ENCODE data around the gene EXOC4. TPM values are rescaled to one million over a fixed set of nuclear protein-coding genes. Genes with fewer than 3 reads are reported as not detected.

EXOC4 gene
- total RNA-seq, 2 donors from 2014 or later, result 106 to 115 TPM

- H3K4me1 ChIP-seq (ENCODE audit: control insufficient read depth, insufficient read depth, low read length), result peaks cover 16% of the 10 kb centered on the region
- Mint-ChIP-seq H3K27me3 (ENCODE audit: insufficient read depth) (no peaks in the 10 kb centered on the region), H3K4me1 (peaks cover 35% of the 10 kb centered on the region), H3K4me3 (no peak overlapping the region), H3K9me3 (peaks cover 13% of the 10 kb centered on the region), H3K27ac (no peak overlapping the region), H3K36me3 (ENCODE audit: low read depth) (peaks cover 15% of the 10 kb centered on the region)
- no peak for TF ChIP-seq CTCF (conservative IDR thresholded peaks at IDR 0.05)
- no peak overlapping the region for H3K4me3 ChIP-seq (ENCODE audit: low read length)
- no peaks in the 10 kb centered on the region for H3K36me3 ChIP-seq (ENCODE audit: control insufficient read depth, insufficient read depth, low read length)
- 86% methylated on average over 1 of the region's 1 CpG; no CpG with 5 or more reads in 1 of the 2 experiments for WGBS, 2 experiments (ENCODE audit: insufficient coverage in 1 of 2, insufficient read length in 1 of 2)
- no peaks in the 10 kb centered on the region for H3K27me3 ChIP-seq (ENCODE audit: control insufficient read depth, insufficient read depth, low read length, poor library complexity, severe bottlenecking)
- peaks cover 10% of the 10 kb centered on the region for H3K9me3 ChIP-seq (ENCODE audit: control insufficient read depth, low read length)
- no peak overlapping the region for H3K9ac ChIP-seq (ENCODE audit: extremely low read depth, low read length, poor library complexity, severe bottlenecking)
- no peak for DNase-seq
- no peak overlapping the region for H3K27ac ChIP-seq (ENCODE audit: low read depth, low read length)
These were observed 178.4 kb downstream of the EXOC4 start for GRCh38 chr7:133431134-133431724.

GRCh38 chr7:133433165-133433812 lies 180.4 kb downstream of the EXOC4 start:
- no peaks in the 10 kb centered on the region for H3K36me3 ChIP-seq (ENCODE audit: control insufficient read depth, insufficient read depth, low read length)
- Mint-ChIP-seq H3K4me3 (no peak overlapping the region), H3K36me3 (ENCODE audit: low read depth) (peaks cover 12% of the 10 kb centered on the region), H3K27me3 (ENCODE audit: insufficient read depth) (no peaks in the 10 kb centered on the region), H3K9me3 (peaks cover 13% of the 10 kb centered on the region), H3K4me1 (peaks cover 36% of the 10 kb centered on the region), H3K27ac (no peak overlapping the region)
- WGBS, 2 experiments (ENCODE audit: insufficient coverage in 1 of 2, insufficient read length in 1 of 2), result 98 to 100% methylated on average over 4 of the region's 4 CpGs
- no peak for TF ChIP-seq CTCF (conservative IDR thresholded peaks at IDR 0.05)
- H3K27me3 ChIP-seq (ENCODE audit: control insufficient read depth, insufficient read depth, low read length, poor library complexity, severe bottlenecking), result no peaks in the 10 kb centered on the region
- peaks cover 16% of the 10 kb centered on the region for H3K4me1 ChIP-seq (ENCODE audit: control insufficient read depth, insufficient read depth, low read length)
- H3K27ac ChIP-seq (ENCODE audit: low read depth, low read length), result no peak overlapping the region
- H3K9ac ChIP-seq (ENCODE audit: extremely low read depth, low read length, poor library complexity, severe bottlenecking), result no peak overlapping the region
- DNase-seq, result no peak
- H3K4me3 ChIP-seq (ENCODE audit: low read length), result no peak overlapping the region
- peaks cover 10% of the 10 kb centered on the region for H3K9me3 ChIP-seq (ENCODE audit: control insufficient read depth, low read length)

- peaks cover 10% of the 10 kb centered on the region for H3K36me3 Mint-ChIP-seq (ENCODE audit: low read depth)
- H3K4me3 Mint-ChIP-seq, result no peak overlapping the region
- Histone ChIP-seq H3K36me3 (ENCODE audit: control insufficient read depth, insufficient read depth, low read length) (peaks cover under 1% of the 10 kb centered on the region), H3K27ac (ENCODE audit: low read depth, low read length) (no peak overlapping the region), H3K4me3 (ENCODE audit: low read length) (peak overlapping the region; percentile 29), H3K9ac (ENCODE audit: extremely low read depth, low read length, poor library complexity, severe bottlenecking) (no peak overlapping the region), H3K4me1 (ENCODE audit: control insufficient read depth, insufficient read depth, low read length) (peaks cover 16% of the 10 kb centered on the region), H3K9me3 (ENCODE audit: control insufficient read depth, low read length) (peaks cover 10% of the 10 kb centered on the region), H3K27me3 (ENCODE audit: control insufficient read depth, insufficient read depth, low read length, poor library complexity, severe bottlenecking) (no peaks in the 10 kb centered on the region)
- 50 to 52% methylated on average over 2 to 3 of the region's 3 CpGs for whole genome bisulfite sequencing, 2 experiments (ENCODE audit: insufficient coverage in 1 of 2, insufficient read length in 1 of 2)
- peaks cover 39% of the 10 kb centered on the region for H3K4me1 Mint-ChIP-seq
- peak; percentile 70 for TF ChIP-seq CTCF (conservative IDR thresholded peaks at IDR 0.05)
- no peak overlapping the region for H3K27ac Mint-ChIP-seq
- H3K9me3 Mint-ChIP-seq, result peaks cover 11% of the 10 kb centered on the region
- DNase-seq, result no peak
- H3K27me3 Mint-ChIP-seq (ENCODE audit: insufficient read depth), result no peaks in the 10 kb centered on the region
These were observed 181.5 kb downstream of the EXOC4 start for GRCh38 chr7:133434246-133434865.
